Peyer's patch (tissue), 4 donors: Measurements from ENCODE around the gene PRR5L. TPM values are rescaled to one million over a fixed set of nuclear protein-coding genes. Genes with fewer than 3 reads are reported as not detected.

ENCODE experiments used
- DNase-seq, 3 donors: peaks; one replicate each; pipeline ENCODE4 v3.0.0-alpha.2; 2017 to 2019
- H3K27ac ChIP-seq, 4 donors: fragments of 200-600 bp; sonication (generic); one replicate each; pipeline ENCODE4 v1.5.1; 2016 to 2019
- H3K27me3 ChIP-seq, 2 donors: fragments of 200-600 bp; sonication (generic); one replicate each; pipeline ENCODE4 v1.5.1; 2019
- H3K36me3 ChIP-seq, 3 donors: fragments of 200-600 bp; sonication (generic); one replicate each; pipeline ENCODE4 v1.5.1; 2016 to 2019
- H3K4me1 ChIP-seq, 4 donors: fragments of 200-600 bp; sonication (generic); one replicate each; pipeline ENCODE4 v1.5.1; 2016 to 2019
- H3K4me3 ChIP-seq, 4 donors: fragments of 200-600 bp; sonication (generic); 1 replicate in 3 of 4; 2 replicates in 1 of 4; pipeline ENCODE4 v1.5.1; 2016 to 2019; ENCODE audit warnings: mild to moderate bottlenecking in 1 of 4
- H3K9me3 ChIP-seq, 4 donors: fragments of 200-600 bp; sonication (generic); one replicate each; pipeline ENCODE4 v1.5.1; 2016 to 2019; ENCODE audit warnings: mild to moderate bottlenecking in 1 of 4
- CTCF ChIP-seq, 6 experiments: fragments of 450-650 bp in 4 of 6; fragments of 200-600 bp in 2 of 6; sonication (generic) in 1 of 6; IDR thresholded peaks; one replicate each; pipeline ENCODE4 v1.5.1; 2017 to 2019; ENCODE audit warnings: antibody characterized with exemption in 6 of 6, mild to moderate bottlenecking in 3 of 6, moderate library complexity in 1 of 6
- POLR2A ChIP-seq, 2 donors: fragments of 450-650 bp; IDR thresholded peaks; one replicate each; pipeline ENCODE4 v1.5.1; 2017; ENCODE audit warnings: antibody characterized with exemption in 2 of 2, mild to moderate bottlenecking in 2 of 2, moderate library complexity in 2 of 2
- total RNA-seq, 4 donors: library from RNA; depleted of rRNA; stranded (reverse); fragments of >200 nt; gene quantifications; one replicate each; pipeline ENCODE4 v1.1.0, GENCODE V29; 2016

Gene PRR5L
- total RNA-seq, 4 donors from 2014 or later = 74.3 to 100 (median 89.9) TPM

DNA sequence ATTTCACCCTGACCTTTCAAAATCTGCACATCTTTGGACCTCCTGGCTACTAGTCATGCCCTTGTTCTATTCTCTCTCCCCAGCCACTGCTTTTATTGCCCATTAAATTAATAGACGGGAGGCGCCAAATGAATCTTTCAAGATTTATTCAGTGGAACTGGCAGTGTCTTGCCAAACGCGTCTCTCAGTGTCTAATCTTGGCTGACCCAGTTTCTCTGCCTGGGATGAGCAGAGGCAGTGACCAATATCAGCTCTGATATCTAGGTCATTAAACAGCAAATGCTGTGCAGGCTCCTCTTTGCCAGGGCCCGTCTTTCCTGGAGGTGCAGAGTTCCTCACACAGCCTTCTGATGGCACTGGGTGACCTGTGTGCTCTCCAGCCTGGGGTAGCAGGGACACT is 140.0 kb downstream of the PRR5L start:
- no peak for TF ChIP-seq POLR2A (IDR thresholded peaks at IDR 0.05)
- TF ChIP-seq CTCF (IDR thresholded peaks at IDR 0.05) = no peak
- DNase-seq = no peak
- H3K27ac ChIP-seq = no peak overlapping the region
- H3K4me3 ChIP-seq = no peak overlapping the region
- no peaks in the 10 kb centered on the region for H3K27me3 ChIP-seq
- H3K9me3 ChIP-seq = no peaks in the 10 kb centered on the region
- H3K36me3 ChIP-seq = peaks cover 0 to 76% (median 3%) of the 10 kb centered on the region in 3 donors
- H3K4me1 ChIP-seq = peaks cover 0 to 9% (median 0%) of the 10 kb centered on the region in 4 donors

- Histone ChIP-seq H3K4me3 (no peak overlapping the region), H3K27me3 (no peaks in the 10 kb centered on the region), H3K9me3 (no peaks in the 10 kb centered on the region), H3K4me1 (peaks cover 0 to 9% (median 0%) of the 10 kb centered on the region in 4 donors), H3K27ac (no peak overlapping the region), H3K36me3 (peaks cover 0 to 80% (median 3%) of the 10 kb centered on the region in 3 donors)
- DNase-seq = no peak
- TF ChIP-seq CTCF (IDR thresholded peaks at IDR 0.05) (no peak), POLR2A (IDR thresholded peaks at IDR 0.05) (no peak)
These were observed 140.5 kb downstream of the PRR5L start for GRCh38 chr11:36436589-36436988.

GRCh38 chr11:36437413-36437812 is 141.3 kb downstream of the PRR5L start:
- TF ChIP-seq CTCF (IDR thresholded peaks at IDR 0.05) (no peak), POLR2A (IDR thresholded peaks at IDR 0.05) (no peak)
- Histone ChIP-seq H3K27me3 (no peaks in the 10 kb centered on the region), H3K36me3 (peaks cover 0 to 78% (median 3%) of the 10 kb centered on the region in 3 donors), H3K27ac (no peak overlapping the region), H3K4me1 (peaks cover 0 to 3% (median 0%) of the 10 kb centered on the region in 4 donors), H3K9me3 (no peaks in the 10 kb centered on the region), H3K4me3 (no peak overlapping the region)
- DNase-seq = no peak

DNA sequence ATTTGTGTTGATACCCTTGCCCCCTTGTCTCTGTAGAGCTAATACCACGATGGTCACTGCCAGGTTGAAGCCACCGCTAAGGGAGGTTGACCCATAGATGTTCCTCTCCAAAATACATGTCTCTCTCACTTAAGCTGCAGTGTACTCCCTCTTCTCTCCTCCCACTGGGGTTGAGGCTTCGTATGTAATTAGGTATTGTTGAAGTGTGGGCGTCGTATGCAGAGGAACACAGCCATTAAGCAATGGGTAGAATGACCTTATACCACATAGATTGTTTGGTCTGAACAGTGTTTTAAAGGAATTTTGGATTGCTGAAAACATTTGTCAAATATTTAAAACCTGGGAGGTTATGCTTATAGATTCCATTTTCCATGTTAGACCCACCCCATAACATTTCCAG is 142.0 kb downstream of the PRR5L start:
- H3K36me3 ChIP-seq = peaks cover 0 to 78% (median 3%) of the 10 kb centered on the region in 3 donors

GRCh38 chr11:36441610-36442208 is 145.6 kb downstream of the PRR5L start:
- no peak for DNase-seq
- Histone ChIP-seq H3K27me3 (no peaks in the 10 kb centered on the region), H3K36me3 (peaks cover 0 to 57% (median 0%) of the 10 kb centered on the region in 3 donors), H3K27ac (no peak overlapping the region), H3K4me1 (no peaks in the 10 kb centered on the region), H3K4me3 (no peak overlapping the region), H3K9me3 (no peaks in the 10 kb centered on the region)
- TF ChIP-seq CTCF (IDR thresholded peaks at IDR 0.05) (no peak), POLR2A (IDR thresholded peaks at IDR 0.05) (no peak)

More for the DNA sequence above, 142.0 kb downstream of the PRR5L start:
- H3K27me3 ChIP-seq = no peaks in the 10 kb centered on the region
- H3K9me3 ChIP-seq = no peaks in the 10 kb centered on the region
- no peak for TF ChIP-seq CTCF (IDR thresholded peaks at IDR 0.05)
- no peak for TF ChIP-seq POLR2A (IDR thresholded peaks at IDR 0.05)
- DNase-seq = no peak
- H3K4me1 ChIP-seq = no peaks in the 10 kb centered on the region
- H3K4me3 ChIP-seq = no peak overlapping the region
- no peak overlapping the region for H3K27ac ChIP-seq
